ENCODE results near the gene ASB18.
"Not testable (repeated sequence)": the region's sequence is repeated elsewhere in the genome, so short reads cannot be mapped to it uniquely, and the experiment has no call there.

GRCh38 chr2:236269876-236270275 lies 5.7 kb upstream of the ASB18 start:
- TF ChIP-seq, protein P1, sequence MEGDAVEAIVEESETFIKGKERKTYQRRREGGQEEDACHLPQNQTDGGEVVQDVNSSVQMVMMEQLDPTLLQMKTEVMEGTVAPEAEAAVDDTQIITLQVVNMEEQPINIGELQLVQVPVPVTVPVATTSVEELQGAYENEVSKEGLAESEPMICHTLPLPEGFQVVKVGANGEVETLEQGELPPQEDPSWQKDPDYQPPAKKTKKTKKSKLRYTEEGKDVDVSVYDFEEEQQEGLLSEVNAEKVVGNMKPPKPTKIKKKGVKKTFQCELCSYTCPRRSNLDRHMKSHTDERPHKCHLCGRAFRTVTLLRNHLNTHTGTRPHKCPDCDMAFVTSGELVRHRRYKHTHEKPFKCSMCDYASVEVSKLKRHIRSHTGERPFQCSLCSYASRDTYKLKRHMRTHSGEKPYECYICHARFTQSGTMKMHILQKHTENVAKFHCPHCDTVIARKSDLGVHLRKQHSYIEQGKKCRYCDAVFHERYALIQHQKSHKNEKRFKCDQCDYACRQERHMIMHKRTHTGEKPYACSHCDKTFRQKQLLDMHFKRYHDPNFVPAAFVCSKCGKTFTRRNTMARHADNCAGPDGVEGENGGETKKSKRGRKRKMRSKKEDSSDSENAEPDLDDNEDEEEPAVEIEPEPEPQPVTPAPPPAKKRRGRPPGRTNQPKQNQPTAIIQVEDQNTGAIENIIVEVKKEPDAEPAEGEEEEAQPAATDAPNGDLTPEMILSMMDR (IDR thresholded peaks at IDR 0.05 in 2 of 3, conservative IDR thresholded peaks at IDR 0.05 in 1 of 3; ENCODE audit: control insufficient read depth in 2 of 3, extremely low read depth in 1 of 3, insufficient read depth in 1 of 3, low read depth in 3 of 3, low read length in 3 of 3): not testable (repeated sequence)
- TF ChIP-seq HDAC2 (IDR thresholded peaks at IDR 0.05); ZNF274 (IDR thresholded peaks at IDR 0.05; ENCODE audit: insufficient read depth, insufficient read length); POLR2A (IDR thresholded peaks at IDR 0.05; ENCODE audit: low read depth, low read length); USF2 (IDR thresholded peaks at IDR 0.05; ENCODE audit: borderline replicate concordance, low read depth, low read length); STAT3 (IDR thresholded peaks at IDR 0.05; ENCODE audit: low read depth, low read length); POLR2AphosphoS5 (IDR thresholded peaks at IDR 0.05; ENCODE audit: low read length); ZBTB33 (IDR thresholded peaks at IDR 0.05); BRCA1 (IDR thresholded peaks at IDR 0.05; ENCODE audit: low read depth, low read length): not testable (repeated sequence)

All from GM12878 (cell line).